Activated naive CD8-positive, alpha-beta T cell treated with anti-CD3 and anti-CD28 coated beads for 36 hours (primary cell): ENCODE results near the gene TMEM229B. TPM values are rescaled to one million over a fixed set of nuclear protein-coding genes. Genes with fewer than 3 reads are reported as not detected.
A peak's percentile ranks its signal among the peaks of the same experiment; 100 is the strongest.

ENCODE experiments used
- DNase-seq: peaks from one replicate; pipeline ENCODE4 v3.0.0; 2021
- H3K27ac Mint-ChIP-seq: one replicate; pipeline ENCODE4 v1.8.0; 2022; ENCODE audit warnings: mild to moderate bottlenecking, moderate library complexity, mixed read lengths
- H3K27me3 Mint-ChIP-seq: one replicate; pipeline ENCODE4 v1.8.0; 2022; ENCODE audit warnings: mild to moderate bottlenecking, mixed read lengths
- H3K36me3 Mint-ChIP-seq: one replicate; pipeline ENCODE4 v1.8.0; 2021; ENCODE audit warnings: mild to moderate bottlenecking, mixed read lengths
- H3K4me1 Mint-ChIP-seq: one replicate; pipeline ENCODE4 v1.8.0; 2021; ENCODE audit warnings: mixed read lengths
- H3K4me3 Mint-ChIP-seq: one replicate; pipeline ENCODE4 v1.8.0; 2022; ENCODE audit warnings: mild to moderate bottlenecking, moderate library complexity, mixed read lengths
- H3K9me3 Mint-ChIP-seq: one replicate; pipeline ENCODE4 v1.8.0; 2022; ENCODE audit warnings: mixed read lengths
- total RNA-seq, 2 experiments: library from RNA; stranded (reverse); gene quantifications; one replicate each; pipeline ENCODE4 v1.2.3, GENCODE V29; 2021

Gene TMEM229B
- total RNA-seq, 2 experiments from 2014 or later = 3.1 to 3.5 TPM

- Mint-ChIP-seq H3K36me3 (no peaks in the 10 kb centered on the region), H3K9me3 (no peaks in the 10 kb centered on the region), H3K4me3 (no peak overlapping the region), H3K27me3 (peaks cover 7% of the 10 kb centered on the region), H3K4me1 (no peaks in the 10 kb centered on the region), H3K27ac (no peak overlapping the region)
- no peak for DNase-seq
These were observed 49.6 kb downstream of the TMEM229B start for GRCh38 chr14:67438969-67439368.

- no peaks in the 10 kb centered on the region for H3K4me1 Mint-ChIP-seq
- peaks cover 4% of the 10 kb centered on the region for H3K27me3 Mint-ChIP-seq
- no peak overlapping the region for H3K4me3 Mint-ChIP-seq
- DNase-seq = no peak
- H3K36me3 Mint-ChIP-seq = no peaks in the 10 kb centered on the region
- H3K27ac Mint-ChIP-seq = no peak overlapping the region
- no peaks in the 10 kb centered on the region for H3K9me3 Mint-ChIP-seq
These were observed 52.3 kb downstream of the TMEM229B start for GRCh38 chr14:67436006-67436866.

- H3K4me3 Mint-ChIP-seq = no peak overlapping the region
- H3K27ac Mint-ChIP-seq = no peak overlapping the region
- no peak for DNase-seq
- no peaks in the 10 kb centered on the region for H3K9me3 Mint-ChIP-seq
- no peaks in the 10 kb centered on the region for H3K4me1 Mint-ChIP-seq
- no peaks in the 10 kb centered on the region for H3K36me3 Mint-ChIP-seq
- H3K27me3 Mint-ChIP-seq = peaks cover 4% of the 10 kb centered on the region
These were observed 52.9 kb downstream of the TMEM229B start for GRCh38 chr14:67435603-67436002.

- peaks cover 2% of the 10 kb centered on the region for H3K27me3 Mint-ChIP-seq
- H3K4me3 Mint-ChIP-seq = no peak overlapping the region
- H3K27ac Mint-ChIP-seq = no peak overlapping the region
- H3K36me3 Mint-ChIP-seq = no peaks in the 10 kb centered on the region
- H3K9me3 Mint-ChIP-seq = no peaks in the 10 kb centered on the region
- no peak for DNase-seq
- no peaks in the 10 kb centered on the region for H3K4me1 Mint-ChIP-seq
These were observed 56.4 kb downstream of the TMEM229B start for GRCh38 chr14:67432050-67432564.

- Mint-ChIP-seq H3K36me3 (no peaks in the 10 kb centered on the region), H3K4me1 (no peaks in the 10 kb centered on the region), H3K27me3 (peaks cover 17% of the 10 kb centered on the region), H3K27ac (no peak overlapping the region), H3K9me3 (no peaks in the 10 kb centered on the region), H3K4me3 (no peak overlapping the region)
- no peak for DNase-seq
These were observed 58.9 kb downstream of the TMEM229B start for GRCh38 chr14:67429510-67430205.

- Mint-ChIP-seq H3K4me3 (no peak overlapping the region), H3K4me1 (no peaks in the 10 kb centered on the region), H3K36me3 (no peaks in the 10 kb centered on the region)
These were observed 60.0 kb downstream of the TMEM229B start for GRCh38 chr14:67428501-67429031.

GRCh38 chr14:67426983-67427606 lies 61.4 kb downstream of the TMEM229B start:
- Mint-ChIP-seq H3K9me3 (no peaks in the 10 kb centered on the region), H3K27ac (no peak overlapping the region), H3K4me1 (no peaks in the 10 kb centered on the region), H3K36me3 (no peaks in the 10 kb centered on the region), H3K4me3 (no peak overlapping the region), H3K27me3 (peaks cover 27% of the 10 kb centered on the region)
- DNase-seq = peak; percentile 70

More at GRCh38 chr14:67428501-67429031, 60.0 kb downstream of the TMEM229B start:
- no peak for DNase-seq
- Mint-ChIP-seq H3K27ac (no peak overlapping the region), H3K27me3 (peaks cover 20% of the 10 kb centered on the region), H3K9me3 (no peaks in the 10 kb centered on the region)

- H3K27ac Mint-ChIP-seq = no peak overlapping the region
- DNase-seq = no peak
- peaks cover 27% of the 10 kb centered on the region for H3K27me3 Mint-ChIP-seq
- no peaks in the 10 kb centered on the region for H3K36me3 Mint-ChIP-seq
- no peaks in the 10 kb centered on the region for H3K4me1 Mint-ChIP-seq
- no peak overlapping the region for H3K4me3 Mint-ChIP-seq
- H3K9me3 Mint-ChIP-seq = no peaks in the 10 kb centered on the region
These were observed 62.4 kb downstream of the TMEM229B start for GRCh38 chr14:67426161-67426560.

- no peak overlapping the region for H3K4me3 Mint-ChIP-seq
- no peak for DNase-seq
- H3K27ac Mint-ChIP-seq = no peak overlapping the region
- H3K36me3 Mint-ChIP-seq = no peaks in the 10 kb centered on the region
- H3K9me3 Mint-ChIP-seq = no peaks in the 10 kb centered on the region
- H3K4me1 Mint-ChIP-seq = no peaks in the 10 kb centered on the region
- peaks cover 27% of the 10 kb centered on the region for H3K27me3 Mint-ChIP-seq
These were observed 62.9 kb downstream of the TMEM229B start for GRCh38 chr14:67425608-67426007.

- H3K4me1 Mint-ChIP-seq = no peaks in the 10 kb centered on the region
- H3K27ac Mint-ChIP-seq = no peak overlapping the region
- H3K9me3 Mint-ChIP-seq = no peaks in the 10 kb centered on the region
- peaks cover 27% of the 10 kb centered on the region for H3K27me3 Mint-ChIP-seq
- no peak for DNase-seq
- H3K36me3 Mint-ChIP-seq = no peaks in the 10 kb centered on the region
- H3K4me3 Mint-ChIP-seq = no peak overlapping the region
These were observed 64.0 kb downstream of the TMEM229B start for GRCh38 chr14:67424539-67424938.

- H3K27me3 Mint-ChIP-seq = peaks cover 27% of the 10 kb centered on the region
- no peaks in the 10 kb centered on the region for H3K9me3 Mint-ChIP-seq
- no peak overlapping the region for H3K27ac Mint-ChIP-seq
- no peaks in the 10 kb centered on the region for H3K4me1 Mint-ChIP-seq
- DNase-seq = no peak
- H3K4me3 Mint-ChIP-seq = no peak overlapping the region
- no peaks in the 10 kb centered on the region for H3K36me3 Mint-ChIP-seq
These were observed 65.1 kb downstream of the TMEM229B start for GRCh38 chr14:67423424-67423823.

GRCh38 chr14:67421356-67422224 lies 66.9 kb downstream of the TMEM229B start:
- Mint-ChIP-seq H3K4me3 (no peak overlapping the region), H3K4me1 (no peaks in the 10 kb centered on the region), H3K9me3 (no peaks in the 10 kb centered on the region), H3K27ac (no peak overlapping the region), H3K36me3 (no peaks in the 10 kb centered on the region), H3K27me3 (peaks cover 23% of the 10 kb centered on the region)
- no peak for DNase-seq
